Measurements from ENCODE around the gene HCK. TPM values are rescaled to one million over a fixed set of nuclear protein-coding genes. Genes with fewer than 3 reads are reported as not detected.

The HCK gene
- total RNA-seq, 2 experiments from 2014 or later = 0.67 to 1.0 TPM

DNA sequence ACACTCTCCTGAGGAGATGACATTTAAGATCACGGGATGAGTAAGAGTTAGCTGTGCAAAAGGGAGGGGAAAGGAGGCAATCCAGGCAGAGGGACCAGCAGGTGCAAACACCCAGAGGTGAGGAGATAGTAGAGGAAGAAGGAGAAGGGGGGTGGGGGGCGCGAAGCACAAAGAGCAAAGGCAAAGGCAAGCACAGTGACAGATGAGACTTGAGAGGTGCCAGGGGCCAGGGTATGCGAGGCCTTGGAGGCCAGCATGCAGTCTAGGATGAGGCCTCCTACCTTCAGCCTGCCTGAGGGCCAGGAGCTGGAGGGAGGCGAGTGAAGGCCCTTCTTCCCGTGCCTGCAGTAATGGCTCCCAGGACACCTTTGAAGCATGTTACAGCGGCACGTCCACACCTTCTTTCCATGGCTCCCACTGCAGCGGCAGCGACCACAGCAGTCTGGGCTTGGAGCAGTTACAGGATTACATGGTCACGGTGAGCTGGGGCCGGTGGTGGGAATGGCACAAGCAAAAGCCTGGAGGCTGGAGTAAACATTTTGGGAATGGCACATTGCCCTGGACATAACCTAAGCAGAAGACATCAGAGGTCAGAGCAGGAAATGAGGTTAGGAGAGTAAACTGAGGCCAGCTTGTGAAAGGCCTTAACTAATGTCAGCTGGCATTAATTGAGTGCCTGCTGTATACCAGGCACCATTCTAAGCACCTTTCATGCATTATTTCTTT, 23.2 kb upstream of the HCK start:
- ATAC-seq (ENCODE audit: poor library complexity) (no peak), DNase-seq (no peak)
- H3K36me3 Mint-ChIP-seq (ENCODE audit: low read depth) = no peaks in the 10 kb centered on the region
- Histone ChIP-seq H3K27ac (ENCODE audit: low read depth in 1 of 2, low read length in 2 of 2) (no peak overlapping the region), H3K27me3 (ENCODE audit: control insufficient read depth in 1 of 2, insufficient read depth in 2 of 2, low read length in 2 of 2) (peaks cover 0 to 18% of the 10 kb centered on the region in 2 experiments), H3K9me3 (ENCODE audit: control insufficient read depth in 1 of 2, insufficient read depth in 1 of 2, low read length in 2 of 2) (no peaks in the 10 kb centered on the region), H3K36me3 (ENCODE audit: insufficient read depth, low read length) (no peaks in the 10 kb centered on the region), H3K4me1 (ENCODE audit: insufficient read depth, low read length) (peaks cover 9% of the 10 kb centered on the region), H3K4me3 (ENCODE audit: low read length) (no peak overlapping the region)
- peaks cover 58% of the 10 kb centered on the region for H3K27me3 Mint-ChIP-seq
- no peaks in the 10 kb centered on the region for H3K4me1 Mint-ChIP-seq (ENCODE audit: low read depth)
- H3K4me3 Mint-ChIP-seq = no peak overlapping the region
- ChIA-PET CTCF (no interaction called here), POLR2A (no interaction called here)
- TF ChIP-seq CTCF (IDR thresholded peaks at IDR 0.05) = no peak
- intact Hi-C loops (cut with DNase I, micrococcal nuclease) = no loop called here
- H3K9me3 Mint-ChIP-seq = no peaks in the 10 kb centered on the region
- H3K27ac Mint-ChIP-seq = no peak overlapping the region

- no peak overlapping the region for H3K4me3 Mint-ChIP-seq
- H3K9me3 Mint-ChIP-seq = no peaks in the 10 kb centered on the region
- TF ChIP-seq CTCF (IDR thresholded peaks at IDR 0.05) = no peak
- peaks cover 12% of the 10 kb centered on the region for H3K4me1 ChIP-seq (ENCODE audit: insufficient read depth, low read length)
- no peak overlapping the region for H3K27ac Mint-ChIP-seq
- DNase-seq (no peak), ATAC-seq (ENCODE audit: poor library complexity) (no peak)
- peaks cover 57% of the 10 kb centered on the region for H3K27me3 Mint-ChIP-seq
- POLR2A ChIA-PET = no interaction called here
- CTCF ChIA-PET = no interaction called here
- H3K4me3 ChIP-seq (ENCODE audit: low read length) = no peak overlapping the region
- H3K36me3 ChIP-seq (ENCODE audit: insufficient read depth, low read length) = no peaks in the 10 kb centered on the region
- H3K9me3 ChIP-seq (ENCODE audit: control insufficient read depth in 1 of 2, insufficient read depth in 1 of 2, low read length in 2 of 2) = no peaks in the 10 kb centered on the region
- peaks cover under 1 to 18% of the 10 kb centered on the region in 2 experiments for H3K27me3 ChIP-seq (ENCODE audit: control insufficient read depth in 1 of 2, insufficient read depth in 2 of 2, low read length in 2 of 2)
- no peak overlapping the region for H3K27ac ChIP-seq (ENCODE audit: low read depth in 1 of 2, low read length in 2 of 2)
- no peaks in the 10 kb centered on the region for H3K36me3 Mint-ChIP-seq (ENCODE audit: low read depth)
- intact Hi-C loops (cut with DNase I, micrococcal nuclease) = no loop called here
- H3K4me1 Mint-ChIP-seq (ENCODE audit: low read depth) = no peaks in the 10 kb centered on the region
These were observed 22.5 kb upstream of the HCK start for GRCh38 chr20:32029561-32029960.

DNA sequence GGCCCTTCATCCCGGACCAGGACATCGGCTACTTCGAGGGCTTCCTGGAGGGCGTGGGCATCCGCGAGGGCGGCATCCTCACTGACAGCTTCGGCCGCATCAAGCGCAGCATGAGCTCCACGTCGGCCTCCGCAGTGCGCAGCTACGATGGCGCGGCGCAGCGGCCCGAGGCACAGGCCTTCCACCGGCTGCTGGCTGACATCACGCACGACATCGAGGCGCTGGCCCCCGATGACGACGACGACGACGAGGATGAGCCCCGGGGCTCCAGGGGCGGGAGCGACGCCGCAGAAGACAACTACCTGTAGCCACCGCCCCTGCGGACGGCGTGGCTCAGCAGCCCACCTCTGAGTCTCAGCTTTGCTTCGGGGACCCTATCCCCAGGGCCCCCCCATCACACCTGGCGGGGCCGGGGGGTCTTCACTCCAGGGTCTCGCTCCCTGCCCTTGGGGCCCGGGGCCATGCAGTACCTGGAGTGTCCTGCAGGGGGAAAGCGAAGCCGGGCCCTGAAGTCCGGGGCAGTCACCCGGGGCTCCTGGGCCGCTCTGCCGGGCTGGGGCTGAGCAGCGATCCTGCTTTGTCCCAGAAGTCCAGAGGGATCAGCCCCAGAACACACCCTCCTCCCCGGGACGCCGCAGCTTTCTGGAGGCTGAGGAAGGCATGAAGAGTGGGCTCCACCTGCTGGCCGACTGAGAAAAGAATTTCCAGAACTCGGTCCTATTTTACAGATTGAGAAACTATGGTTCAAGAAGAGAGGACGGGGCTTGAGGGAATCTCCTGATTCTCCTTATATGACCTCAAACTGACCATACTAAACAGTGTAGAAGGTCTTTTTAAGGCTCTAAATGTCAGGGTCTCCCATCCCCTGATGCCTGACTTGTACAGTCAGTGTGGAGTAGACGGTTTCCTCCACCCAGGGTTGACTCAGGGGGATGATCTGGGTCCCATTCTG, 20.8 kb upstream of the HCK start:
- H3K4me1 ChIP-seq (ENCODE audit: insufficient read depth, low read length) = peaks cover 15% of the 10 kb centered on the region
- no peaks in the 10 kb centered on the region for H3K4me1 Mint-ChIP-seq (ENCODE audit: low read depth)
- intact Hi-C loops (cut with DNase I, micrococcal nuclease) = loop anchor here (1.0 to 5.0 kb wide), 5 partner anchors 178 to 622 kb away; no protein-coding TSS in a partner anchor
- ATAC-seq (ENCODE audit: poor library complexity) (peak; percentile 76), DNase-seq (peak; percentile 31 to 77 (median 50))
- peak overlapping the region; percentile 36 for H3K4me3 Mint-ChIP-seq
- H3K27ac Mint-ChIP-seq = no peak overlapping the region
- no peaks in the 10 kb centered on the region for H3K9me3 Mint-ChIP-seq
- CTCF ChIA-PET = interaction anchor here (0.7 to 2.0 kb wide), 8 partner anchors 11 to 179 kb away, joined by 3 to 10 read pairs (median 4); partner anchors contain the start of genes PDRG1 and TM9SF4
- H3K36me3 Mint-ChIP-seq (ENCODE audit: low read depth) = no peaks in the 10 kb centered on the region
- POLR2A ChIA-PET = no interaction called here
- peaks cover 11 to 23% of the 10 kb centered on the region in 2 experiments for H3K27me3 ChIP-seq (ENCODE audit: control insufficient read depth in 1 of 2, insufficient read depth in 2 of 2, low read length in 2 of 2)
- H3K27ac ChIP-seq (ENCODE audit: low read depth in 1 of 2, low read length in 2 of 2) = no peak overlapping the region
- H3K9me3 ChIP-seq (ENCODE audit: control insufficient read depth in 1 of 2, insufficient read depth in 1 of 2, low read length in 2 of 2) = no peaks in the 10 kb centered on the region
- peaks cover 68% of the 10 kb centered on the region for H3K27me3 Mint-ChIP-seq
- peak; percentile 100 for TF ChIP-seq CTCF (IDR thresholded peaks at IDR 0.05)
- no peaks in the 10 kb centered on the region for H3K36me3 ChIP-seq (ENCODE audit: insufficient read depth, low read length)
- peak overlapping the region; percentile 31 for H3K4me3 ChIP-seq (ENCODE audit: low read length)

Measured in CD4-positive, alpha-beta T cell (primary cell).